ENCODE measurements around the gene ZBTB16.

DNA sequence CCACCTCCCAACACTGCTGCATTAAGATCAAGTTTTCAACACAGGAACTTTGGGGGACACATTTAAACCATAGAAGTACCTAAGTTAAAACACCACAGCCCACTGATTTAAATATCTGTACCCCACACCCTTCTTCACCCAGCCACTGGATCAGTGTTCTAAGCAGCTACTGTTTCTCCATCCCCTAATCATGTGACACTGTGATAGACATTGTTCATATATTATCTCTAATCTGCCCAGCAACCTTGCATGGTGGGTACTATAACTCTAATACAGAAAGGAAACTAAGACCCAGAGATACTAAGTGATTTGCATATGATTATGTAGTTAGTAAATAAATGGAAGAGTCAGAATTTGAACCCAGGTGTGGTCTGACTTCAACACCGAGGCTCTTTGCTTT lies 166.2 kb downstream of the ZBTB16 start:
- TF ChIP-seq CTCF (optimal IDR thresholded peaks at IDR 0.05 in 1 of 3, IDR thresholded peaks at IDR 0.05 in 1 of 3, conservative IDR thresholded peaks at IDR 0.05 in 1 of 3; ENCODE audit: extremely low read depth in 1 of 3, insufficient read depth in 2 of 3, low read length in 3 of 3) (no peak), EZH2 (IDR thresholded peaks at IDR 0.05; ENCODE audit: low read length) (no peak)
